Measurements from ENCODE around the gene SUGCT.

DNA sequence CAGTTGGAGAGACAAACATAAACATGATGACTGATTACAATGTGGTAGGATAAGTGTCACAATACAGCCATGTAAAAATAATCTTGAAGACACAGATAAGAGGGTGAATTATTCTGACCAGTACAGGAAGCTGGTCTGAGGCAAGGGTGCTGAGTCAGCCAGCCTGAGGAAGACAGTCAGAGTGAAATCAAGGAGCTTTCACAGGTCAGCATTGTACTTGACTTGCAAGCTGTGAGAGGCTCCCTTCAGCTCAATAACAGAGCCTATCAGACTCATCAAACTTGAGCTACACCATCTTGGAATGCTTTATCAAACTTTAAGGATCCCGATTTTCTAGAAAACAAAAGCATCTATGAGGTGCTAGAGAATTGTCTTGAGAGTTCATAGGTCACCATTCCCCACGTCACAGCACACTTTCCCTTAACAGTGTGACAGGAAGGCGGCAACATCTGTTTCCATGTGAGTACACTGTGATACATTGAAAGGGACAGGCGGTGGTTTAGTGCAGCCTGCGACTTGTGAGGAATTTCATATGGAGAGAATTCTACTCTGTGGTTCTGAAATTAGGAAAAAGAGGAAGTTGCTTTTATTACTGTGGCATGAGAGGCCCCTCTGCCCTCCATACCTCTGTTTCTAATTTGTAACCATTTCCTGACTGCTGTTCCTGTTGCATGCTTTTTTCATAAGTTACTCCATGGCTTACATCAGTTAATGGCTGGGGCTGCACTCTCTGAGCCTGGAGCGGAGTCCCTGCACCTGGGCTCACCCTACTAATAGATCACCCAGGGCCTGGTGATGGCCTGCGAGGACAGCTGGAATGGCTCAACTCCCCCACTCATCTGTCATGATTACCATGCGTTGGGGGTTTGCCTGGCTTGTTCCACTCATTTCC lies 417.1 kb downstream of the SUGCT start:
- TF ChIP-seq, protein P1, sequence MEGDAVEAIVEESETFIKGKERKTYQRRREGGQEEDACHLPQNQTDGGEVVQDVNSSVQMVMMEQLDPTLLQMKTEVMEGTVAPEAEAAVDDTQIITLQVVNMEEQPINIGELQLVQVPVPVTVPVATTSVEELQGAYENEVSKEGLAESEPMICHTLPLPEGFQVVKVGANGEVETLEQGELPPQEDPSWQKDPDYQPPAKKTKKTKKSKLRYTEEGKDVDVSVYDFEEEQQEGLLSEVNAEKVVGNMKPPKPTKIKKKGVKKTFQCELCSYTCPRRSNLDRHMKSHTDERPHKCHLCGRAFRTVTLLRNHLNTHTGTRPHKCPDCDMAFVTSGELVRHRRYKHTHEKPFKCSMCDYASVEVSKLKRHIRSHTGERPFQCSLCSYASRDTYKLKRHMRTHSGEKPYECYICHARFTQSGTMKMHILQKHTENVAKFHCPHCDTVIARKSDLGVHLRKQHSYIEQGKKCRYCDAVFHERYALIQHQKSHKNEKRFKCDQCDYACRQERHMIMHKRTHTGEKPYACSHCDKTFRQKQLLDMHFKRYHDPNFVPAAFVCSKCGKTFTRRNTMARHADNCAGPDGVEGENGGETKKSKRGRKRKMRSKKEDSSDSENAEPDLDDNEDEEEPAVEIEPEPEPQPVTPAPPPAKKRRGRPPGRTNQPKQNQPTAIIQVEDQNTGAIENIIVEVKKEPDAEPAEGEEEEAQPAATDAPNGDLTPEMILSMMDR (conservative IDR thresholded peaks at IDR 0.05; ENCODE audit: low read depth, low read length) = no peak
- no peak for TF ChIP-seq EZH2 (IDR thresholded peaks at IDR 0.05; ENCODE audit: borderline replicate concordance, low read depth, low read length, poor library complexity, severe bottlenecking)

All from A673 (cell line).